Measurements from ENCODE around the gene CMIP.

DNA sequence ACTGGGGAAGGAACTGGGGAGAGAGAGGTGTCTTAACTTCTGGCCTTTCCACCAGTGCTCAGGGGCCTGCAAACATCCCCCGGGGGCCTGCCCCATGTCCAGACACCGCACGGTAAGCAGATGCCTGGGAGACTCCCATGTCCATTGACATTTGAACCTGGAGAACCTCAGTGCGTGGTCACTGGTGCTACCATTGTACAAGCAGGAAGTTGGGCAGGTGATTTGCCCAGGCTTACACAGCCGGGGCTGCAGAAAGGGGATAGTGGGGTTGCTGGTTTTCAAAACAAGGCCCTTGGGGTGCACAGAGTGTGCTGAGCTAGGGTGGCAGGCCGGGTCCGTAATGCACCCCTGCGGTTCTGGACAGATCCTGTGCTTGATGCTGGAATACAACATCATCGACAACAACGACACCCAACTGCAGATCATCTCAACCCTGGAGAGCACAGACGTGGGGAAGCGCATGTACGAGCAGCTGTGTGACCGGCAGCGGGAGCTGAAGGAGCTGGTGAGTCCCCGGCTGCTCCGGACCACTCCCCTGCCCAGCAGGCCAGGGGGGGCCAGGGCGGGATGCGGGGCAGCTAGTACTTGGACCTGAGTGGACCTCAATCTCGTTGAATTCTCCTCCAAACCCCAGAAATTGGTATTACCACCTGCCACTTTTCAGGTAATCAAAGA is 256.8 kb downstream of the CMIP start:
- TF ChIP-seq YY1 (IDR thresholded peaks at IDR 0.05; ENCODE audit: low read depth) (no peak), EP300 (IDR thresholded peaks at IDR 0.05; ENCODE audit: borderline replicate concordance) (no peak), CREB1 (IDR thresholded peaks at IDR 0.05; ENCODE audit: low read depth) (no peak), EGR1 (IDR thresholded peaks at IDR 0.05) (no peak), NFIC (IDR thresholded peaks at IDR 0.05) (no peak), FOXM1 (IDR thresholded peaks at IDR 0.05; ENCODE audit: borderline replicate concordance, low read depth) (no peak), ZBTB7A (IDR thresholded peaks at IDR 0.05; ENCODE audit: low read depth) (no peak), TAF1 (IDR thresholded peaks at IDR 0.05; ENCODE audit: low read depth) (no peak), TCF12 (IDR thresholded peaks at IDR 0.05; ENCODE audit: low read depth) (no peak)
- TF ChIP-seq, protein P1, sequence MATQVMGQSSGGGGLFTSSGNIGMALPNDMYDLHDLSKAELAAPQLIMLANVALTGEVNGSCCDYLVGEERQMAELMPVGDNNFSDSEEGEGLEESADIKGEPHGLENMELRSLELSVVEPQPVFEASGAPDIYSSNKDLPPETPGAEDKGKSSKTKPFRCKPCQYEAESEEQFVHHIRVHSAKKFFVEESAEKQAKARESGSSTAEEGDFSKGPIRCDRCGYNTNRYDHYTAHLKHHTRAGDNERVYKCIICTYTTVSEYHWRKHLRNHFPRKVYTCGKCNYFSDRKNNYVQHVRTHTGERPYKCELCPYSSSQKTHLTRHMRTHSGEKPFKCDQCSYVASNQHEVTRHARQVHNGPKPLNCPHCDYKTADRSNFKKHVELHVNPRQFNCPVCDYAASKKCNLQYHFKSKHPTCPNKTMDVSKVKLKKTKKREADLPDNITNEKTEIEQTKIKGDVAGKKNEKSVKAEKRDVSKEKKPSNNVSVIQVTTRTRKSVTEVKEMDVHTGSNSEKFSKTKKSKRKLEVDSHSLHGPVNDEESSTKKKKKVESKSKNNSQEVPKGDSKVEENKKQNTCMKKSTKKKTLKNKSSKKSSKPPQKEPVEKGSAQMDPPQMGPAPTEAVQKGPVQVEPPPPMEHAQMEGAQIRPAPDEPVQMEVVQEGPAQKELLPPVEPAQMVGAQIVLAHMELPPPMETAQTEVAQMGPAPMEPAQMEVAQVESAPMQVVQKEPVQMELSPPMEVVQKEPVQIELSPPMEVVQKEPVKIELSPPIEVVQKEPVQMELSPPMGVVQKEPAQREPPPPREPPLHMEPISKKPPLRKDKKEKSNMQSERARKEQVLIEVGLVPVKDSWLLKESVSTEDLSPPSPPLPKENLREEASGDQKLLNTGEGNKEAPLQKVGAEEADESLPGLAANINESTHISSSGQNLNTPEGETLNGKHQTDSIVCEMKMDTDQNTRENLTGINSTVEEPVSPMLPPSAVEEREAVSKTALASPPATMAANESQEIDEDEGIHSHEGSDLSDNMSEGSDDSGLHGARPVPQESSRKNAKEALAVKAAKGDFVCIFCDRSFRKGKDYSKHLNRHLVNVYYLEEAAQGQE (IDR thresholded peaks at IDR 0.05; ENCODE audit: low read depth), result no peak
- TF ChIP-seq, protein P2, sequence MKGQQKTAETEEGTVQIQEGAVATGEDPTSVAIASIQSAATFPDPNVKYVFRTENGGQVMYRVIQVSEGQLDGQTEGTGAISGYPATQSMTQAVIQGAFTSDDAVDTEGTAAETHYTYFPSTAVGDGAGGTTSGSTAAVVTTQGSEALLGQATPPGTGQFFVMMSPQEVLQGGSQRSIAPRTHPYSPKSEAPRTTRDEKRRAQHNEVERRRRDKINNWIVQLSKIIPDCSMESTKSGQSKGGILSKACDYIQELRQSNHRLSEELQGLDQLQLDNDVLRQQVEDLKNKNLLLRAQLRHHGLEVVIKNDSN (IDR thresholded peaks at IDR 0.05), result no peak
- TF ChIP-seq, protein P3, sequence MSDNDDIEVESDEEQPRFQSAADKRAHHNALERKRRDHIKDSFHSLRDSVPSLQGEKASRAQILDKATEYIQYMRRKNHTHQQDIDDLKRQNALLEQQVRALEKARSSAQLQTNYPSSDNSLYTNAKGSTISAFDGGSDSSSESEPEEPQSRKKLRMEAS (IDR thresholded peaks at IDR 0.05), result no peak
